ENCODE measurements around the gene C12orf75. TPM values are rescaled to one million over a fixed set of nuclear protein-coding genes. Genes with fewer than 3 reads are reported as not detected.
A peak's percentile ranks its signal among the peaks of the same experiment; 100 is the strongest.
"Not testable (repeated sequence)": the region's sequence is repeated elsewhere in the genome, so short reads cannot be mapped to it uniquely, and the experiment has no call there.

C12orf75 gene
- total RNA-seq, 4 donors from 2014 or later: 17.4 to 28.5 (median 25.3) TPM

DNA sequence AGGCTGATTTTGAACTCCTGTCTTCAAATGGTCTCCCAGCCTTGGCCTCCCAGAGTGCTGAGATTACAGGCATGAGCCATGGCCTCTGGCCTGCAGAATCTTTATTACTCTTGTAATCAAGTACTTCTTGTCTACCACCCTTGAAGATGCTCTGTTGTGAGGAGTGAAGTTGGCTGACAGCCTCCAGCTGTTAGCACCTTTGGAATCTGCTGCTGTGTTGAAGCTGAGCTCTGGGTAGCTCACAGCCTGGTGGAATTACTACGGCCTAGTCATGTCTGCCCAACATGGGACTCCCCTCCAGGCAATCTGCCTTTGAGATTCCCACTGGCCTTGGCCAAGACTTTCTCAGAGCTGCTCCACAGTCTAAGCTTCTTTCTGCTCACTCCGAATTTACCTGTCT lies 5.8 kb upstream of the C12orf75 start:
- TF ChIP-seq POLR2AphosphoS5 (IDR thresholded peaks at IDR 0.05) (no peak), EP300 (IDR thresholded peaks at IDR 0.05) (no peak), POLR2A (IDR thresholded peaks at IDR 0.05) (no peak)
- TF ChIP-seq, protein P1, sequence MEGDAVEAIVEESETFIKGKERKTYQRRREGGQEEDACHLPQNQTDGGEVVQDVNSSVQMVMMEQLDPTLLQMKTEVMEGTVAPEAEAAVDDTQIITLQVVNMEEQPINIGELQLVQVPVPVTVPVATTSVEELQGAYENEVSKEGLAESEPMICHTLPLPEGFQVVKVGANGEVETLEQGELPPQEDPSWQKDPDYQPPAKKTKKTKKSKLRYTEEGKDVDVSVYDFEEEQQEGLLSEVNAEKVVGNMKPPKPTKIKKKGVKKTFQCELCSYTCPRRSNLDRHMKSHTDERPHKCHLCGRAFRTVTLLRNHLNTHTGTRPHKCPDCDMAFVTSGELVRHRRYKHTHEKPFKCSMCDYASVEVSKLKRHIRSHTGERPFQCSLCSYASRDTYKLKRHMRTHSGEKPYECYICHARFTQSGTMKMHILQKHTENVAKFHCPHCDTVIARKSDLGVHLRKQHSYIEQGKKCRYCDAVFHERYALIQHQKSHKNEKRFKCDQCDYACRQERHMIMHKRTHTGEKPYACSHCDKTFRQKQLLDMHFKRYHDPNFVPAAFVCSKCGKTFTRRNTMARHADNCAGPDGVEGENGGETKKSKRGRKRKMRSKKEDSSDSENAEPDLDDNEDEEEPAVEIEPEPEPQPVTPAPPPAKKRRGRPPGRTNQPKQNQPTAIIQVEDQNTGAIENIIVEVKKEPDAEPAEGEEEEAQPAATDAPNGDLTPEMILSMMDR (IDR thresholded peaks at IDR 0.05): no peak
- no peaks in the 10 kb centered on the region for H3K36me3 ChIP-seq
- no peak overlapping the region for H3K27ac ChIP-seq
- no peak overlapping the region for H3K4me3 ChIP-seq
- no peaks in the 10 kb centered on the region for H3K27me3 ChIP-seq
- H3K9me3 ChIP-seq: no peaks in the 10 kb centered on the region
- 93% methylated on average over 2 of the region's 2 CpGs for WGBS
- H3K4me1 ChIP-seq: peaks cover under 1% of the 10 kb centered on the region
- DNase-seq (ENCODE audit: low spot score in 2 of 2): no peak

DNA sequence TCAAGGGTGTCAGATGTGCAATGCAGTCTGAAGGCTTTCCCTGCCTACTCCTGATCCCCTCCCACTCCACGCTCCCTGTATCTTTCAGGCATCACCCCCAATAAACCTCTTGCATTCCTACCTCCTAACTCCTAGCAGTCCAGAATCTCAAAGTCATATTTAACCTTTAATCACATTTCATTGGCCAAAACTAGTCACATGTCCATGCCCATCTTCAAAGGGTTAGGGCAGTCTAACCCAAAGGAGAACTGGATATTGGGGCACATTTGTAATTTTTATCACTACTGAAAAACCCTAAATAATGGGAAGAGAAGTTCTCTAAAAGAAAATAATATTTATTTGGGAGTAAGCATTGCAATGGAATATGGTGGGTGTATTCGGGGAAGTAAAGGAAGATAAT lies 5.4 kb upstream of the C12orf75 start:
- WGBS: 96% methylated on average over 2 of the region's 2 CpGs
- DNase-seq (ENCODE audit: low spot score in 2 of 2): no peak
- no peak overlapping the region for H3K27ac ChIP-seq
- H3K27me3 ChIP-seq: no peaks in the 10 kb centered on the region
- TF ChIP-seq POLR2A (IDR thresholded peaks at IDR 0.05): no peak
- TF ChIP-seq POLR2AphosphoS5 (IDR thresholded peaks at IDR 0.05): no peak
- TF ChIP-seq, protein P1 (IDR thresholded peaks at IDR 0.05): no peak
- no peak for TF ChIP-seq EP300 (IDR thresholded peaks at IDR 0.05)
- H3K4me3 ChIP-seq: no peak overlapping the region
- no peaks in the 10 kb centered on the region for H3K9me3 ChIP-seq
- peaks cover 4% of the 10 kb centered on the region for H3K4me1 ChIP-seq
- no peaks in the 10 kb centered on the region for H3K36me3 ChIP-seq

DNA sequence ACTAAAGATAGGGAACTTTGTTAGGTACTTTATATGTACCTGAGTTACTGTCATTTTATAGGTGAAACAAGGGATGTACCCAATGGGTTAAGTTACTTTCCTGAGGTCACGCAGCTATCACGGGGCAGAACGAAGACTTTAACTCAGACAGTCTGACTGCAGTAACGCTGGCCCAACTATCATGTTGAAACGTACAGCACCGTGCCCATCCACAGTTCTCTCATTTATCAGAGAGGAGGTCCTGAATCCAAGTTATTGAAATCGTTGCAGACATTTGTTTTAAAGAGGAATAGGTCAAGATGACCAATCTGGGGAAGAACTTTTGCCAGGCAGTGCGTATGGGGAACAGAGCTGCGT lies 587 bp upstream of the C12orf75 start:
- TF ChIP-seq POLR2AphosphoS5 (IDR thresholded peaks at IDR 0.05): no peak
- no peak for TF ChIP-seq POLR2A (IDR thresholded peaks at IDR 0.05)
- TF ChIP-seq, protein P1 (IDR thresholded peaks at IDR 0.05): no peak
- no peak for TF ChIP-seq EP300 (IDR thresholded peaks at IDR 0.05)
- WGBS: 4% methylated on average over 9 of the region's 9 CpGs
- Histone ChIP-seq H3K4me1 (peaks cover 26% of the 10 kb centered on the region), H3K27me3 (no peaks in the 10 kb centered on the region), H3K9me3 (no peaks in the 10 kb centered on the region), H3K27ac (no peak overlapping the region), H3K36me3 (no peaks in the 10 kb centered on the region), H3K4me3 (peak overlapping the region; percentile 79)
- no peak for DNase-seq (ENCODE audit: low spot score in 2 of 2)

DNA sequence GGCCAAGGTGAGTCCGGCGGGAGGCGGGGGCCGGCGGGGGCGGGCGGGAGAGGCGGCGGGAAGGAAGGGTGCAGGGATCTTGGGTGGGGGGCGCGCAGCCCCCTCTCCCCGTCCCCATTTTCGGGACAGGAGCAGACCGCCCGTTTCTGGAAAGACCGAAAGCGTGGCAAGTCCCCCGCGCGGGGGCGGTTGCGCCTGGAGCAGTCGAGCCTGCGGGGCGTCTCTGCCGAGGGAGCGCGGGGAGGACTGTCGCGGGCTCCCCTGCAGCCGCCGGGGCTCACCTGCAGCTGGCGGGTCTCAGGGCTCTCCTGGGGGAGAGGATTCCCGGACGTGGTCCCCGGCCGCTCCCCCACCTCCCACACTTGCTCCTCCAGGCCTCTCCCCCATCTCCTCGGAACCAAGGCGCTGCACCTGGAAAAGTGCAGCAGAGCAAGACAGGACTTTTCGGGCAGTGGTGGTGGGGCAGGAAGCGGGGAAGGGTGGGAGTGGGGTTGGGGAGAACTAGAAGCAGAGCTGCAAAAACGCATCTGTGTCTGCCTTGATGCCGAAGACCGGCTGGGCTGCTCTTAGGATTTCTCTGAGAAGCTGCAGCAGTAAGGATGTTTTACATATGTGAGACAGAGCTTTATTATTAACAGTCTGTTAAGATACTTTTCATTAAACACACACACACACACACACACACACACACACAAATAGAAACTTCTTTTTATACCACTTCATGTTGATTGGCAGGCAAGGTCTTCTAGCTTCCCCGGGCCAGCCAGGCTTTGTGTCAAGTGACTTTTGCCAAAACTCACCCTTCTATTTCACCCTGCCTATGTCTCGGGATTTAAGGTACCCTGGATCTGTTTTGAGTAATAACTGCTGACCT lies 677 bp downstream of the C12orf75 start:
- Histone ChIP-seq H3K27me3 (no peaks in the 10 kb centered on the region), H3K9me3 (no peaks in the 10 kb centered on the region), H3K4me3 (peak overlapping the region; percentile 79), H3K4me1 (peaks cover 26% of the 10 kb centered on the region), H3K27ac (peak overlapping the region; percentile 68), H3K36me3 (no peaks in the 10 kb centered on the region)
- DNase-seq (ENCODE audit: low spot score in 2 of 2): peak in 1 of 2 donors; percentile 66
- no peak for TF ChIP-seq POLR2AphosphoS5 (IDR thresholded peaks at IDR 0.05)
- no peak for TF ChIP-seq EP300 (IDR thresholded peaks at IDR 0.05)
- TF ChIP-seq, protein P1 (IDR thresholded peaks at IDR 0.05): no peak
- TF ChIP-seq POLR2A (IDR thresholded peaks at IDR 0.05): no peak
- 13% methylated on average over 4 of the region's 46 CpGs for WGBS

DNA sequence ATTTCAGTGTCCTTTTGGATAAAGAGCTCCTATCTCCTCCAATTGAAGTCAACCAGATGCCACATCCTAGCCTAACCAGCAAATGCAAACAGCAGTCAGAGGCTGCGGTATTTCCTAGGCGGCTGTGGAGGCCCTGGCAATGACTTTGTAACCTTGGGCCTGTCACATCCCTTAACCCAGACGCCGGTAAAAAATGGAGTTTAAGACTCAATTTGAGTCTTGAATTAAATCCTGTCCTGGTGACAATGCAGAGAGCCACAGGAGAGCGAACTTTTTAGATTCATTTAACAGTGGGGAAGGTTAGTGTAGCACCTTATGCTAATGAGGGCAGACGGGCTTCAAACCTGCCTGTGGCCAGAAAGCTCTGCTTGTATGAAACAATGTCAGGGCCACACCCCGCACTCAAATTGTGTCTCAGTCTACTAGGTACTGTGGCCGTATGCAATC lies 1.3 kb downstream of the C12orf75 start:
- H3K27me3 ChIP-seq: no peaks in the 10 kb centered on the region
- no peaks in the 10 kb centered on the region for H3K36me3 ChIP-seq
- no peaks in the 10 kb centered on the region for H3K9me3 ChIP-seq
- H3K4me1 ChIP-seq: peaks cover 26% of the 10 kb centered on the region
- TF ChIP-seq, protein P1 (IDR thresholded peaks at IDR 0.05): no peak
- no peak for TF ChIP-seq EP300 (IDR thresholded peaks at IDR 0.05)
- TF ChIP-seq POLR2AphosphoS5 (IDR thresholded peaks at IDR 0.05): no peak
- TF ChIP-seq POLR2A (IDR thresholded peaks at IDR 0.05): no peak
- H3K4me3 ChIP-seq: peak overlapping the region; percentile 79
- no peak for DNase-seq (ENCODE audit: low spot score in 2 of 2)
- peak overlapping the region; percentile 16 for H3K27ac ChIP-seq
- 35% methylated on average over 8 of the region's 8 CpGs for WGBS

DNA sequence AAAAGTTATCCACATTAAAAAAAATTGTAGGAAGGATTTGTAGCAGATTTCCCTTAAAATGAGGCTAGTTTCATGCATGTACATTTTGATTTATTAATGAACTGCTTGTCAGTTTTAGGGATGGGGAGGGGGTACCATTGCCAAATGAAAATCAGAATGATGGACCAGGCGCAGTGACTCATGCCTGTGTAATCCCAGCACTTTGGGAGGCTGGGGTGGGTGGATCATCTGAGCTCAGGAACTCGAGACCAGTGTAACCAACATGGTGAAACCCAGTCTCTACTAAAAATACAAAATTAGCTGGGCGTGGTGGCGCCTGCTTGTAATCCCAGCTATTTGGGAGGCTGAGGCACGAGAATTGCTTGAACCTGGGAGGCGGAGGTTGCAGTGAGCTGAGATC lies 1.8 kb downstream of the C12orf75 start:
- not testable (repeated sequence) for H3K27me3 ChIP-seq; H3K36me3 ChIP-seq; DNase-seq (ENCODE audit: low spot score in 2 of 2); H3K9me3 ChIP-seq; H3K27ac ChIP-seq
- peak overlapping the region; percentile 79 for H3K4me3 ChIP-seq
- H3K4me1 ChIP-seq: peaks cover 26% of the 10 kb centered on the region
- WGBS: 83% methylated on average over 6 of the region's 6 CpGs
